H9 (cell line): ENCODE measurements around the gene CFL1. TPM values are rescaled to one million over a fixed set of nuclear protein-coding genes. Genes with fewer than 3 reads are reported as not detected.

Experiments used
- DNase-seq: peaks from one replicate; pipeline ENCODE4 v3.0.0-alpha.2; 2017
- H2AFZ ChIP-seq: one replicate; pipeline ENCODE4 v1.6.1; 2013; ENCODE audit warnings: mild to moderate bottlenecking, low read length, control low read depth, moderate library complexity
- H2AK5ac ChIP-seq: 2 replicates; pipeline ENCODE4 v1.6.1; 2013; ENCODE audit warnings: low read length, control low read depth, mixed read lengths; ENCODE audit not compliant: insufficient read length
- H2BK120ac ChIP-seq: one replicate; pipeline ENCODE4 v1.6.1; 2013; ENCODE audit warnings: low read depth, mild to moderate bottlenecking, low read length, control low read depth, inconsistent platforms; ENCODE audit not compliant: poor library complexity, severe bottlenecking
- H2BK12ac ChIP-seq: 2 replicates; pipeline ENCODE4 v1.6.1; 2013; ENCODE audit warnings: low read length, control low read depth, mixed read lengths, low read depth; ENCODE audit not compliant: insufficient read length
- H2BK15ac ChIP-seq: 2 replicates; pipeline ENCODE4 v1.6.1; 2013; ENCODE audit warnings: low read depth, low read length, control low read depth
- H2BK20ac ChIP-seq: one replicate; pipeline ENCODE4 v1.6.1; 2013; ENCODE audit warnings: low read depth, mild to moderate bottlenecking, low read length, control low read depth, inconsistent platforms; ENCODE audit not compliant: poor library complexity, severe bottlenecking
- H2BK5ac ChIP-seq: 2 replicates; pipeline ENCODE4 v1.6.1; 2013; ENCODE audit warnings: low read length, control low read depth, mixed read lengths; ENCODE audit not compliant: insufficient read length
- H3K14ac ChIP-seq: 2 replicates; pipeline ENCODE4 v1.6.1; 2013; ENCODE audit warnings: low read length, control low read depth; ENCODE audit not compliant: insufficient read depth
- H3K18ac ChIP-seq: 2 replicates; pipeline ENCODE4 v1.6.1; 2013; ENCODE audit warnings: low read depth, mild to moderate bottlenecking, mixed read lengths, low read length, control low read depth; ENCODE audit not compliant: insufficient read length
- H3K23ac ChIP-seq: 2 replicates; pipeline ENCODE4 v1.6.1; 2013; ENCODE audit warnings: low read length, control low read depth, mixed read lengths, low read depth; ENCODE audit not compliant: insufficient read length
- H3K23me2 ChIP-seq: 2 replicates; pipeline ENCODE4 v1.6.1; 2013; ENCODE audit warnings: low read depth, mild to moderate bottlenecking, mixed read lengths, low read length, control low read depth; ENCODE audit not compliant: insufficient read length, poor library complexity, severe bottlenecking
- H3K27ac ChIP-seq: 2 replicates; pipeline ENCODE4 v1.5.1; 2013; ENCODE audit warnings: low read length, control low read depth, mixed read lengths, low read depth; ENCODE audit not compliant: insufficient read length
- H3K27me3 ChIP-seq: 2 replicates; pipeline ENCODE4 v1.6.1; 2013; ENCODE audit warnings: low read length, control low read depth, inconsistent platforms; ENCODE audit not compliant: insufficient read depth
- H3K4ac ChIP-seq: 2 replicates; pipeline ENCODE4 v1.6.1; 2013; ENCODE audit warnings: low read depth, mild to moderate bottlenecking, control low read depth, inconsistent platforms, low read length, moderate library complexity
- H3K4me1 ChIP-seq: 2 replicates; pipeline ENCODE4 v1.6.1; 2013; ENCODE audit warnings: low read length, control low read depth, inconsistent platforms; ENCODE audit not compliant: insufficient read depth
- H3K4me2 ChIP-seq: 2 replicates; pipeline ENCODE4 v1.6.1; 2013; ENCODE audit warnings: low read length, control low read depth, mixed read lengths; ENCODE audit not compliant: insufficient read length, insufficient read depth
- H3K56ac ChIP-seq: 2 replicates; pipeline ENCODE4 v1.6.1; 2013; ENCODE audit warnings: low read depth, mild to moderate bottlenecking, mixed read lengths, low read length, control low read depth; ENCODE audit not compliant: insufficient read length
- H3K79me1 ChIP-seq: 2 replicates; pipeline ENCODE4 v1.6.1; 2013; ENCODE audit warnings: low read depth, mild to moderate bottlenecking, moderate library complexity, low read length, control low read depth, inconsistent platforms; ENCODE audit not compliant: insufficient read depth, poor library complexity, severe bottlenecking
- H3K79me2 ChIP-seq: 2 replicates; pipeline ENCODE4 v1.6.1; 2013; ENCODE audit warnings: low read length, control low read depth, inconsistent platforms; ENCODE audit not compliant: insufficient read depth
- H3K9ac ChIP-seq: 2 replicates; pipeline ENCODE4 v1.6.1; 2013; ENCODE audit warnings: low read length, control low read depth, mixed read lengths; ENCODE audit not compliant: insufficient read length; ENCODE audit errors: extremely low read depth
- H3K9me3 ChIP-seq: one replicate; pipeline ENCODE4 v1.6.1; 2013; ENCODE audit warnings: low read depth, low read length, inconsistent platforms; ENCODE audit not compliant: control insufficient read depth
- H3T11ph ChIP-seq: one replicate; pipeline ENCODE4 v1.6.1; 2013; ENCODE audit warnings: mild to moderate bottlenecking, low read length, control low read depth, inconsistent platforms
- H4K20me1 ChIP-seq: one replicate; pipeline ENCODE4 v1.6.1; 2013; ENCODE audit not compliant: control insufficient read depth, insufficient read length, insufficient read depth
- H4K5ac ChIP-seq: 2 replicates; pipeline ENCODE4 v1.6.1; 2013; ENCODE audit warnings: low read depth, mild to moderate bottlenecking, mixed read lengths, low read length, control low read depth; ENCODE audit not compliant: insufficient read length
- H4K8ac ChIP-seq: replicated peaks from 2 replicates; pipeline ENCODE4 v1.6.1; 2013; ENCODE audit warnings: low read length, control low read depth, mixed read lengths, low read depth; ENCODE audit not compliant: insufficient read length
- H4K91ac ChIP-seq: 2 replicates; pipeline ENCODE4 v1.6.1; 2013; ENCODE audit warnings: low read depth, mild to moderate bottlenecking, moderate library complexity, mixed read lengths, low read length, control low read depth; ENCODE audit not compliant: insufficient read length
- H3K27ac Mint-ChIP-seq, 3 experiments: 2 replicates in 2 of 3; 3 replicates in 1 of 3; pipeline ENCODE4 v1.8.0; 2020 to 2021; ENCODE audit warnings: mixed read lengths in 3 of 3, mild to moderate bottlenecking in 1 of 3, moderate library complexity in 1 of 3
- H3K27me3 Mint-ChIP-seq: 2 replicates; pipeline ENCODE4 v1.8.0; 2021; ENCODE audit warnings: low read depth, mild to moderate bottlenecking, moderate library complexity, mixed read lengths
- H3K36me3 Mint-ChIP-seq, 3 experiments: 2 replicates in 2 of 3; 3 replicates in 1 of 3; pipeline ENCODE4 v1.8.0; 2020 to 2021; ENCODE audit warnings: low read depth in 3 of 3, mixed read lengths in 3 of 3; ENCODE audit not compliant: insufficient read depth in 1 of 3
- H3K4me1 Mint-ChIP-seq, 2 experiments: 2 replicates each; pipeline ENCODE4 v1.8.0; 2020; ENCODE audit warnings: mixed read lengths in 2 of 2
- H3K4me3 Mint-ChIP-seq, 2 experiments: 2 replicates in 1 of 2; 3 replicates in 1 of 2; pipeline ENCODE4 v1.8.0; 2020 to 2021; ENCODE audit warnings: mild to moderate bottlenecking in 2 of 2, mixed read lengths in 2 of 2, moderate library complexity in 1 of 2
- H3K9me3 Mint-ChIP-seq, 2 experiments: 2 replicates in 1 of 2; 3 replicates in 1 of 2; pipeline ENCODE4 v1.8.0; 2020; ENCODE audit warnings: mild to moderate bottlenecking in 2 of 2, mixed read lengths in 2 of 2, moderate library complexity in 1 of 2
- WGBS: extraction: QIAGEN DNeasy Blood & Tissue Kit; methylation state at CpG from one replicate; pipeline ENCODE4 v1.1.7; 2013; ENCODE audit warnings: missing lambda C conversion rate, low lambda C conversion rate, mixed read lengths; ENCODE audit not compliant: insufficient read length; ENCODE audit errors: extremely low coverage; 5-methylcytosine and 5-hydroxymethylcytosine counted together
- total RNA-seq: library from RNA; stranded (reverse); gene quantifications from 2 replicates; pipeline ENCODE4 v1.2.1, GENCODE V29; 2021
- TF ChIP-seq, protein P1 (sequence below): fragments of 200-600 bp; sonication (generic); conservative IDR thresholded peaks from 3 replicates; pipeline ENCODE4 v1.8.0; 2021; ENCODE audit warnings: antibody characterized with exemption, mild to moderate bottlenecking

Gene CFL1
- total RNA-seq, 1 experiment from 2014 or later = 1,107 TPM

DNA sequence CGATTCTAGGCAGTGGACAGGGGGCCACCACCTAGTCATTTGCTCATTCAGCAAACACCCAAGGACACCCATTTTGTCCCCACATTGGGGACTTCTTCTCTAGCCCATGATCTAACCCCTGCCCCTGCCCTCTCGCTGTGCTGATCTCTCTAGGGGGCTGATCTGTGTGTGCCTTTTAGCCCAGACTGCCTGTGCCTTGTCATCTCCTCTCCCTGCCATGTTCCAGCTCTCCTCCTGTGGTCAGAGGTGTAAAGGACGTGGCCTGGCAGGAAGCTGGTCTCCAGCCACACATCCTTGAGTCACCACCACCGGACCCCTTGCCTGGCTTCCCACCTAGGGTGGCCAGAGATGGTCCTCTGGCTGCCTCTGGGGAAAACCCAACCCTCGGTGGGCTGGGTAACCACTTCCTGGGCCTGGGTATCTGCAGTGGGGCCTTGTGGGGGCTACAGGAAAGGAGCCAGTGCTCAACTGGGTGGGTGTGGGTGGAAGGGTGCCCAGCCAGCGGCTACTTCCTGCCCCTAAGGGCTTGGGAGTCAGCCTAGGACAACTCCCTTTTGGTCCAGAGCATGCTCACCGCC, 23.0 kb upstream of the CFL1 start:
- Histone ChIP-seq H2BK15ac (no peak overlapping the region), H3K4ac (no peak overlapping the region), H2BK12ac (no peak overlapping the region), H3K18ac (no peak overlapping the region), H3K4me1 (no peaks in the 10 kb centered on the region), H3K9me3 (no peaks in the 10 kb centered on the region), H4K20me1 (no peaks in the 10 kb centered on the region), H2BK5ac (no peak overlapping the region), H3K4me2 (no peak overlapping the region), H2BK120ac (no peak overlapping the region), H3K9ac (no peak overlapping the region), H3K23me2 (no peaks in the 10 kb centered on the region), H2AK5ac (no peak overlapping the region), H3T11ph (no peak overlapping the region), H3K27me3 (no peaks in the 10 kb centered on the region), H3K79me2 (no peaks in the 10 kb centered on the region), H2BK20ac (no peak overlapping the region), H2AFZ (no peak overlapping the region), H3K79me1 (no peaks in the 10 kb centered on the region), H3K14ac (no peak overlapping the region), H3K27ac (no peak overlapping the region), H4K5ac (no peak overlapping the region), H3K56ac (no peak overlapping the region), H4K91ac (no peak overlapping the region), H3K23ac (no peak overlapping the region), H4K8ac (no peak overlapping the region)
- peaks cover 17% of the 10 kb centered on the region for H3K27me3 Mint-ChIP-seq
- WGBS = no CpG with 5 or more reads among the region's 7 CpGs
- DNase-seq = no peak
- H3K9me3 Mint-ChIP-seq = no peaks in the 10 kb centered on the region; a peak in 1 of 5 replicates
- TF ChIP-seq, protein P1, sequence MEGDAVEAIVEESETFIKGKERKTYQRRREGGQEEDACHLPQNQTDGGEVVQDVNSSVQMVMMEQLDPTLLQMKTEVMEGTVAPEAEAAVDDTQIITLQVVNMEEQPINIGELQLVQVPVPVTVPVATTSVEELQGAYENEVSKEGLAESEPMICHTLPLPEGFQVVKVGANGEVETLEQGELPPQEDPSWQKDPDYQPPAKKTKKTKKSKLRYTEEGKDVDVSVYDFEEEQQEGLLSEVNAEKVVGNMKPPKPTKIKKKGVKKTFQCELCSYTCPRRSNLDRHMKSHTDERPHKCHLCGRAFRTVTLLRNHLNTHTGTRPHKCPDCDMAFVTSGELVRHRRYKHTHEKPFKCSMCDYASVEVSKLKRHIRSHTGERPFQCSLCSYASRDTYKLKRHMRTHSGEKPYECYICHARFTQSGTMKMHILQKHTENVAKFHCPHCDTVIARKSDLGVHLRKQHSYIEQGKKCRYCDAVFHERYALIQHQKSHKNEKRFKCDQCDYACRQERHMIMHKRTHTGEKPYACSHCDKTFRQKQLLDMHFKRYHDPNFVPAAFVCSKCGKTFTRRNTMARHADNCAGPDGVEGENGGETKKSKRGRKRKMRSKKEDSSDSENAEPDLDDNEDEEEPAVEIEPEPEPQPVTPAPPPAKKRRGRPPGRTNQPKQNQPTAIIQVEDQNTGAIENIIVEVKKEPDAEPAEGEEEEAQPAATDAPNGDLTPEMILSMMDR = no peak
- H3K36me3 Mint-ChIP-seq = peaks cover 24 to 42% (median 39%) of the 10 kb centered on the region in 3 experiments
- H3K27ac Mint-ChIP-seq = peak overlapping the region in 1 of 3 experiments; percentile 9; a peak in 2 of 7 replicates
- no peak overlapping the region for H3K4me3 Mint-ChIP-seq
- H3K4me1 Mint-ChIP-seq = peaks cover 2 to 6% of the 10 kb centered on the region in 2 experiments
